Nephron progenitor cell (in vitro differentiated cells): ENCODE results near the gene SELPLG.
A peak's percentile ranks its signal among the peaks of the same experiment; 100 is the strongest.

Source experiments
- DNase-seq: peaks from one replicate; pipeline ENCODE4 v3.0.0; 2021
- H3K27ac Mint-ChIP-seq: 2 replicates; pipeline ENCODE4 v1.8.0; 2021; ENCODE audit warnings: mild to moderate bottlenecking, moderate library complexity, mixed read lengths
- H3K27me3 Mint-ChIP-seq: 2 replicates; pipeline ENCODE4 v1.8.0; 2021; ENCODE audit warnings: mild to moderate bottlenecking, low read depth, mixed read lengths; ENCODE audit not compliant: poor library complexity
- H3K36me3 Mint-ChIP-seq: 2 replicates; pipeline ENCODE4 v1.8.0; 2021; ENCODE audit warnings: low read depth, mixed read lengths
- H3K4me1 Mint-ChIP-seq: 2 replicates; pipeline ENCODE4 v1.8.0; 2021; ENCODE audit warnings: mixed read lengths
- H3K4me3 Mint-ChIP-seq: 2 replicates; pipeline ENCODE4 v1.8.0; 2021; ENCODE audit warnings: mild to moderate bottlenecking, moderate library complexity, mixed read lengths
- H3K9me3 Mint-ChIP-seq: 2 replicates; pipeline ENCODE4 v1.8.0; 2021; ENCODE audit warnings: mild to moderate bottlenecking, moderate library complexity, mixed read lengths
- CTCF ChIP-seq: fragments of 200-600 bp; sonication (generic); IDR thresholded peaks from 2 replicates; pipeline ENCODE4 v1.5.0; 2021; ENCODE audit warnings: antibody characterized with exemption

The SELPLG gene

DNA sequence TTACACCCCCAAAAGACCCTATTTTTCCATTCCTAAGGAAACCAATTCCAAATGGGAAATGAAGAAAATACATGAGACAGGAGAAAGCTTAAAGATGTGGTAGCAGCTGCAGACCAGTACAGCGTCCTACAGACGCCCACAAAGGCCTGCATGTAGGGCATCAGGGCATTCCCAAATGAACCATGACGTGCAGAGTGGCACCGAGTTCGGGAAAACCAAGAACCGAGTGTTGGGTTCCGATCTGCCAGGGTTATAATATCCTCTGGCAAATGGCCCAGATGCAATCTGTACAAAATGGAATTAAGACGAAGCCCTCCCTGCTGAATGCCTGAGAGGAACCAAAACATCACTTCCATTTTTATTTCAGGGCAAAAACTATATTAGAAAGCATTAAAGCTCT lies 34.4 kb upstream of the SELPLG start:
- H3K27me3 Mint-ChIP-seq: no peaks in the 10 kb centered on the region
- DNase-seq: no peak
- H3K9me3 Mint-ChIP-seq: no peaks in the 10 kb centered on the region
- no peak for TF ChIP-seq CTCF
- H3K27ac Mint-ChIP-seq: no peak overlapping the region
- H3K36me3 Mint-ChIP-seq: peaks cover 24% of the 10 kb centered on the region
- peaks cover 49% of the 10 kb centered on the region for H3K4me1 Mint-ChIP-seq
- H3K4me3 Mint-ChIP-seq: no peak overlapping the region

GRCh38 chr12:108667349-108667748 lies 33.7 kb upstream of the SELPLG start:
- Mint-ChIP-seq H3K27me3 (no peaks in the 10 kb centered on the region), H3K27ac (no peak overlapping the region), H3K36me3 (peaks cover 19% of the 10 kb centered on the region), H3K4me3 (no peak overlapping the region), H3K4me1 (peaks cover 49% of the 10 kb centered on the region), H3K9me3 (no peaks in the 10 kb centered on the region)
- no peak for DNase-seq
- no peak for TF ChIP-seq CTCF

DNA sequence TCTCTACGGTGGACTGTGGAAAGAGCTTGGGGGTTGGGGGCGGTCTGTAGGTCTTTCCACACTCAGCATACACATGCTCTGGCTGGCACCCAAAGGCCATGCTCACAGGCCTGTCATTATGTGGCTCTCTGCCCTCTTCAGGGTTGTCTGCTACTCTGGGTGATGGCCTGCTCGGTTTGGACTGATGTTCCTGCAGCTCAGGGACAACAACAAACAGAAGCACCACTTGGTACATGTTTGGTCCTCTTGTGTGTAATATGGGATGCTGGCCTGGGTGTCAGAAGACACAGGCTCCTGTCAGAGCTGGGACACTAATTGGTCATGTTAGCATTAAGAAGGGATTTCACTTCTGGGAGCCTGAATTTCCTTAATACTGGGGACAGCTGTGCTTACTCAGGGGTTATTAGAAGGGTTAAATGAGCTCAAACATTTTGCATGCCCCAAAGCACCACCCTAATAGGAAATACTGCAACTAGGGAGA lies 32.7 kb upstream of the SELPLG start:
- Mint-ChIP-seq H3K4me1 (peaks cover 43% of the 10 kb centered on the region), H3K27me3 (no peaks in the 10 kb centered on the region), H3K27ac (peak overlapping the region; percentile 81), H3K4me3 (no peak overlapping the region), H3K36me3 (peaks cover 14% of the 10 kb centered on the region), H3K9me3 (no peaks in the 10 kb centered on the region)
- no peak for TF ChIP-seq CTCF
- no peak for DNase-seq

DNA sequence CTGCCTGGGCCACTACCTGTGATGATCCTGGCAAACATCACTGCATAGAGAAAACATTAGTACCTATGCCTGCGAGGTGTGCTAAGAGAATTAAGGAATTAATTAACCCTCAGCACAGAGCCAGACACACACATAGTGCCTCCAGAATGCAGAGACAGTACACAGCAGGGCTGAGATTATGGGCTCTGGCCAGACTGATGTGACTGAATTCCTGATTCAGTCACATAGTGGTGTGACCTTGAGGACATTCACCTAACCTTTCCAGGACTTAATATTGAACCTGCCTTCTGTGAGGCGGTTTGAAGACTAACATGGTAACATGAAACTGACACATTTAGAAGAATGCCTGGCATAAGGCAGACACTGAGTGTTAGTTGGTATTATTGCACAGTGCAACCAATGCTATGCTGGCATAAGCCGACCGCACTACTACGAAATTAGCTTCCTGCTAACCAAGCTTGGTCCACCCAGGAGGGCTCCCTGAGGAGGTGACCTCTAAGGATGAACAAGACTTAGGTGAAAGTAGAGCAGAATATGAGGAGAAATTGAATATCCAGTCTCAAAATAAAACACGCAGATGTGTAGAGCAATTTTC lies 32.0 kb upstream of the SELPLG start:
- Mint-ChIP-seq H3K4me3 (no peak overlapping the region), H3K4me1 (peaks cover 36% of the 10 kb centered on the region), H3K27me3 (no peaks in the 10 kb centered on the region), H3K36me3 (peaks cover 7% of the 10 kb centered on the region), H3K27ac (peak overlapping the region; percentile 81), H3K9me3 (no peaks in the 10 kb centered on the region)
- no peak for TF ChIP-seq CTCF
- no peak for DNase-seq

- TF ChIP-seq CTCF: peak; percentile 90
- Mint-ChIP-seq H3K4me3 (no peak overlapping the region), H3K4me1 (peaks cover 25% of the 10 kb centered on the region), H3K36me3 (peaks cover 5% of the 10 kb centered on the region), H3K27ac (peak overlapping the region; percentile 62), H3K9me3 (no peaks in the 10 kb centered on the region), H3K27me3 (no peaks in the 10 kb centered on the region)
- DNase-seq: peak; percentile 77
These were observed 30.9 kb upstream of the SELPLG start for GRCh38 chr12:108664338-108665258.
